ENCODE data around the gene COLGALT1. TPM values are rescaled to one million over a fixed set of nuclear protein-coding genes. Genes with fewer than 3 reads are reported as not detected.

The COLGALT1 gene
- total and polyA plus RNA-seq, 9 donors: 42.1 to 97.0 (median 75.8) TPM

GRCh38 chr19:17604372-17605025 is 49.0 kb downstream of the COLGALT1 start:
- Histone ChIP-seq H3K4me1 (ENCODE audit: control insufficient read depth, insufficient read depth, low read length) (peaks cover 10% of the 10 kb centered on the region), H3K9me3 (replicated peaks; ENCODE audit: control insufficient read depth, low read depth, low read length) (no peaks in the 10 kb centered on the region), H3K27me3 (ENCODE audit: control insufficient read depth, insufficient read depth, low read length) (peaks cover 16% of the 10 kb centered on the region), H3K36me3 (ENCODE audit: control insufficient read depth, insufficient read depth, low read length) (no peaks in the 10 kb centered on the region), H3K4me3 (ENCODE audit: low read length) (no peak overlapping the region), H3K27ac (ENCODE audit: low read length) (no peak overlapping the region)
- 50% methylated on average over 7 of the region's 8 CpGs for WGBS (ENCODE audit: insufficient coverage)
- no peak for DNase-seq

DNA sequence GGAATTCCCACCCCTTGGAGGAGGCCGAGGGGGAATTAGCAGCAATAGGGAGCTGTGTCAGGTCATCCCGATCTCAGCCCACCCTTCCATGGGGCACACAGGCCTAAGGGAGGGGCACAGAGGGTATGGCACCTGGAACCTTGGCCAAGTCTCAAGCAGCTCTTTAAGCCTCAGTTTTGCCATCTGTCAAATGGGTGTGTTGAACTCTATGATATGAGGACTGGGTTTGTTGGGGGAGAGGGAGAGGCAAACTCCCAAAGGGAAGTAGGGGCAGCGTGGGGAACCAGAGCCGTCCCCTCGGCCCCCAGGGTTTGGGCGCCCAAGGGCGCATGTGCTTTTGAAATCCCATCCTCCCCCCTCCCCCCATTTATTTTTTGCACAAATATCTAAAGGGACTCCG is 49.7 kb downstream of the COLGALT1 start:
- Histone ChIP-seq H3K27ac (ENCODE audit: low read length) (no peak overlapping the region), H3K36me3 (ENCODE audit: control insufficient read depth, insufficient read depth, low read length) (no peaks in the 10 kb centered on the region), H3K4me3 (ENCODE audit: low read length) (no peak overlapping the region), H3K9me3 (replicated peaks; ENCODE audit: control insufficient read depth, low read depth, low read length) (no peaks in the 10 kb centered on the region), H3K27me3 (ENCODE audit: control insufficient read depth, insufficient read depth, low read length) (peaks cover 16% of the 10 kb centered on the region), H3K4me1 (ENCODE audit: control insufficient read depth, insufficient read depth, low read length) (peaks cover 7% of the 10 kb centered on the region)
- 89% methylated on average over 6 of the region's 8 CpGs for WGBS (ENCODE audit: insufficient coverage)
- DNase-seq: no peak

DNA sequence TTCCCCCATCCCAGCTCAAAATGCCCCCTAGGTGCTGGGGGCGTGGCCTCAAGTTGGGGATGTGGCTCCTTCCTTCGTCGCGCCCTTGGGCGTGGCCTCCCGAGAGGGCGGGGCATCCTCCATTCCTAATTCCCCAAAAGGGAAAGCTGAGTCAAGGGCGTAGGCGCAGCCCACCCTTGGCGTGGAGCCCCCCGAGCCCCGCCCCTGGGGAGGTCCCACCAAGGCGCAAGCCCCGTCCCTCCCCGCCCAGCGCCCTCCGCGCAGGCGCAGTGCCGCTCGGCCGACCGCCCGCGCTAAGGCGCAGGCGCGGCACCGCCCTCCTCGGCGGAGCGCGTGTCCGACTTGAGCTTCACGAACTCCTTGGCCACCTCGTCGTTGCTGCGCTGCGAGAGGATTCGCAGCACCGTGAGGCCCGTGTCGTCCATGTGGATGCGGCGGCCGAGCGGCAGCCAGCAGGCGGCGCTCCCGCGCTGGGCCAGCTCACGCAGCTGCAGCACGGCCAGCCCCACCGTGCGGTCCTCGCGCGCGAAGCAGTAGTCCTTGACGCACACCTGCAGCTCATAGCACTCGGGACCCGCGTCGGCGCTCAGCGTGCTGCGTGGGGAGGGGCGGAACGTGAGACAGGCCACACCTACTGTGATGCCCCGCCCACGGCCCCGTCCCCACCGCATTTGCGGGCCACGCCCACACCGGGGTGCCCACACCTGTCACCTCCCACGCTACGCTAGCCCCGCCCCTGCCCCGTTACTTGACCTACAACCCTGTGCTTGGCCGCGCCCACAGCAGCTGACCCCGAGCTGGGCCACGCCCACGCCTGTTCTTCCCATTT is 50.5 kb downstream of the COLGALT1 start:
- Histone ChIP-seq H3K36me3 (ENCODE audit: control insufficient read depth, insufficient read depth, low read length) (no peaks in the 10 kb centered on the region), H3K27ac (ENCODE audit: low read length) (no peak overlapping the region), H3K27me3 (ENCODE audit: control insufficient read depth, insufficient read depth, low read length) (peaks cover 16% of the 10 kb centered on the region), H3K4me1 (ENCODE audit: control insufficient read depth, insufficient read depth, low read length) (peaks cover 7% of the 10 kb centered on the region), H3K4me3 (ENCODE audit: low read length) (peak overlapping the region; percentile 25), H3K9me3 (replicated peaks; ENCODE audit: control insufficient read depth, low read depth, low read length) (no peaks in the 10 kb centered on the region)
- peak; percentile 82 for DNase-seq
- WGBS (ENCODE audit: insufficient coverage): under 1% methylated on average over 84 of the region's 85 CpGs

DNA sequence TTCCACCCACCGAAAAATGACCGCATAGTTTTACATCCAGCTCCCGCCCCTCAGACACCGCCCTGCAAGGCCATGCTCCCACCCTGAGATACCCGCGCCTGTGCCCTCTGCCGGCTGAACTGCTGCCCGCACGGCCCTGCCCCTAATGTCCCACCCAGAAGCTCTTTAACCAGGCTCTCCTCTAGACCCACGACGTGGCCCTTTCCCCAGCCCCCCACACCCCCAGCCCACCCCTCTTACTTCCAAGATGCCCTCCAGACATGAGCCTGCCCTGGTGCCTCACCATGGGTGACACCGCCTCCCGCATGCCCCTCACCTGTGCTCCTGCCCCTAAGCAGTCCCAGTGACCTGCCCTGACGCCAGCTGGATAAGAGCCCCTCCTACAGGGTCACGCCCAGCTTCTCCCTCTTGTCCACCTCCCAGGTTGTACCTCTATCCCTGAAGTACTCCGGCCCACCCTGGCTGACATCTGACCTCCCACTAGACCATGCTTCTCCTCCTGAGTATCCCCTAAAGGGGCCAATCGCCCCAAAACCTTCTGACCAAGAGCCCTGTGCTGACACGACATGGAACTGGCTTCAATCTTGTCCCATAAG is 51.2 kb downstream of the COLGALT1 start:
- Histone ChIP-seq H3K4me3 (ENCODE audit: low read length) (peak overlapping the region; percentile 25), H3K36me3 (ENCODE audit: control insufficient read depth, insufficient read depth, low read length) (no peaks in the 10 kb centered on the region), H3K27me3 (ENCODE audit: control insufficient read depth, insufficient read depth, low read length) (peaks cover 15% of the 10 kb centered on the region), H3K9me3 (replicated peaks; ENCODE audit: control insufficient read depth, low read depth, low read length) (no peaks in the 10 kb centered on the region), H3K27ac (ENCODE audit: low read length) (no peak overlapping the region), H3K4me1 (ENCODE audit: control insufficient read depth, insufficient read depth, low read length) (peaks cover 7% of the 10 kb centered on the region)
- no peak for DNase-seq
- 11% methylated on average over 17 of the region's 18 CpGs for WGBS (ENCODE audit: insufficient coverage)

GRCh38 chr19:17607936-17608335 is 52.5 kb downstream of the COLGALT1 start:
- WGBS (ENCODE audit: insufficient coverage): 95% methylated on average over 4 of the region's 9 CpGs
- no peak overlapping the region for H3K4me3 ChIP-seq (ENCODE audit: low read length)
- no peaks in the 10 kb centered on the region for H3K36me3 ChIP-seq (ENCODE audit: control insufficient read depth, insufficient read depth, low read length)
- H3K27me3 ChIP-seq (ENCODE audit: control insufficient read depth, insufficient read depth, low read length): peaks cover 8% of the 10 kb centered on the region
- H3K27ac ChIP-seq (ENCODE audit: low read length): no peak overlapping the region
- no peak for DNase-seq
- peaks cover 7% of the 10 kb centered on the region for H3K4me1 ChIP-seq (ENCODE audit: control insufficient read depth, insufficient read depth, low read length)
- no peaks in the 10 kb centered on the region for H3K9me3 ChIP-seq (replicated peaks; ENCODE audit: control insufficient read depth, low read depth, low read length)

GRCh38 chr19:17610384-17610783 is 54.9 kb downstream of the COLGALT1 start:
- no peak for DNase-seq
- H3K36me3 ChIP-seq (ENCODE audit: control insufficient read depth, insufficient read depth, low read length): no peaks in the 10 kb centered on the region
- no CpG with 5 or more reads among the region's 7 CpGs for whole genome bisulfite sequencing (ENCODE audit: insufficient coverage)
- no peaks in the 10 kb centered on the region for H3K9me3 ChIP-seq (replicated peaks; ENCODE audit: control insufficient read depth, low read depth, low read length)
- H3K4me1 ChIP-seq (ENCODE audit: control insufficient read depth, insufficient read depth, low read length): peaks cover 7% of the 10 kb centered on the region
- peaks cover 2% of the 10 kb centered on the region for H3K27me3 ChIP-seq (ENCODE audit: control insufficient read depth, insufficient read depth, low read length)
- no peak overlapping the region for H3K27ac ChIP-seq (ENCODE audit: low read length)
- no peak overlapping the region for H3K4me3 ChIP-seq (ENCODE audit: low read length)

DNA sequence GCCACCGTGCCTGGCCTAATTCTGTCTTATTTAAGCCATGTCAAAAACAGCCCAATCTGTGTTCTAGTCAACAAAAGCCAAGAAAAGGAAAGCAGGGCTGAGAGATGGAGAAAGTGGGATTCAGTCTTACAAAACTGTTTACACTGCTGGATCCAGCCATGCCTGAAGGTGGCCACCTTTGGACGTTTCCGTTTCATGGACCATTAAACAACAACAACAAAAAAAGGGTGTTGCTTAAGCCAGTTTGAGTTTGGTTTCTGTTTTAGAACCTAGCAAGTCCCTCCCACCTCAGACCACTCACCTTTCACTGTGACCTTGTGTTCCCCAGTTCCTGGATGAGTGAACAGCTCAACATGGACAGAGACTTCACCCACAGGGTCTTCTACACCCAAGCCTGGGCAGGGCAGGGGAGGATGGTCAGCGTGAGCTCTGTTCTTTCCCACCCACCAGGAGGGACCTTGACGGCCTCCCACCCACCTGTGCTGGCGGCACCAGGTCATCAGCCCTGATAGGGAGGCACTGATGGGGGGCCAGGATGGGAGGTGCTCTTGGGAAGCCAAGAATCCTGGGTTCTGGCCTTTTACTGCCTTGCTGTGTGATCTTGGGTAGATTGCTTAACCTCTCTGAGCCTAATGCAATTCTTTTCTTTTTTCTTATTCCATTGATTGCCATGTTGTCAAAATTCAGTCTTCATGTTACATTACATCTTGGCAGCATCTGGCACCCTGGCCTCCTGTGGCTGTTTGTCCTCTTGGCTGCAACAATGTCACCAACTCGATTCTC is 56.2 kb downstream of the COLGALT1 start:
- Histone ChIP-seq H3K9me3 (replicated peaks; ENCODE audit: control insufficient read depth, low read depth, low read length) (no peaks in the 10 kb centered on the region), H3K27ac (ENCODE audit: low read length) (no peak overlapping the region), H3K4me1 (ENCODE audit: control insufficient read depth, insufficient read depth, low read length) (peaks cover 5% of the 10 kb centered on the region), H3K36me3 (ENCODE audit: control insufficient read depth, insufficient read depth, low read length) (no peaks in the 10 kb centered on the region), H3K4me3 (ENCODE audit: low read length) (no peak overlapping the region), H3K27me3 (ENCODE audit: control insufficient read depth, insufficient read depth, low read length) (peaks cover 6% of the 10 kb centered on the region)
- no peak for DNase-seq
- WGBS (ENCODE audit: insufficient coverage): 62% methylated on average over 2 of the region's 7 CpGs

DNA sequence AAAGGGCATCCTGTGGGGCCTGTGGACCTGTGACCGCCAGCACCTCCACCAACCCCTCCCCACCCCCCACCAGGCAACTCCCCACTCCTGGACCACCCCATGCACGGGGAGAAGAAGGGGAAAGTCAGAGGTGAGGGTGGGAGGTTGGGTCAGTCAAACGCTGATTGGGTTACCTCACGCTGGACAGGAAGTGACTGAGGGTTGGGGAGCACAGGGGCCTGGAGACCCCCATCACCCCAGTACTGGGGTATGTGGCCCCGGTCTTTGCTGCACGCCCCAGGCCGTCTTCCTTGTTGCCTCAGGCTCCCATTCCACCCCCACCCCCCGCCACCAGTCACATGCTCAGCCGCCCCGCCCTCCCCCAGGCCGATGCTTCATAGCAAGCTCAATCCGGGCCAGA is 59.0 kb downstream of the COLGALT1 start:
- Histone ChIP-seq H3K36me3 (ENCODE audit: control insufficient read depth, insufficient read depth, low read length) (no peaks in the 10 kb centered on the region), H3K4me3 (ENCODE audit: low read length) (no peak overlapping the region), H3K27ac (ENCODE audit: low read length) (no peak overlapping the region), H3K9me3 (replicated peaks; ENCODE audit: control insufficient read depth, low read depth, low read length) (no peaks in the 10 kb centered on the region), H3K4me1 (ENCODE audit: control insufficient read depth, insufficient read depth, low read length) (peaks cover 7% of the 10 kb centered on the region), H3K27me3 (ENCODE audit: control insufficient read depth, insufficient read depth, low read length) (peaks cover 13% of the 10 kb centered on the region)
- DNase-seq: no peak
- WGBS (ENCODE audit: insufficient coverage): 79% methylated on average over 5 of the region's 12 CpGs

GRCh38 chr19:17615889-17616685 is 60.6 kb downstream of the COLGALT1 start:
- Histone ChIP-seq H3K36me3 (ENCODE audit: control insufficient read depth, insufficient read depth, low read length) (no peaks in the 10 kb centered on the region), H3K4me3 (ENCODE audit: low read length) (peak overlapping the region; percentile 10), H3K9me3 (replicated peaks; ENCODE audit: control insufficient read depth, low read depth, low read length) (no peaks in the 10 kb centered on the region), H3K4me1 (ENCODE audit: control insufficient read depth, insufficient read depth, low read length) (peaks cover 7% of the 10 kb centered on the region), H3K27me3 (ENCODE audit: control insufficient read depth, insufficient read depth, low read length) (peaks cover 13% of the 10 kb centered on the region), H3K27ac (ENCODE audit: low read length) (no peak overlapping the region)
- no peak for DNase-seq
- 22% methylated on average over 14 of the region's 27 CpGs for WGBS (ENCODE audit: insufficient coverage)
